Stimulated activated CD4-positive, alpha-beta T cell treated with anti-CD3 and anti-CD28 coated beads, Interleukin-4, amount 100 ng/mL, for 48 hours (primary cell): Measurements from ENCODE around the gene NPHP4.

ENCODE experiments used
- DNase-seq, 2 donors: peaks; one replicate each; pipeline ENCODE4 v3.0.0-alpha.2; 2020; ENCODE audit warnings: low read depth in 2 of 2

The NPHP4 gene

DNA sequence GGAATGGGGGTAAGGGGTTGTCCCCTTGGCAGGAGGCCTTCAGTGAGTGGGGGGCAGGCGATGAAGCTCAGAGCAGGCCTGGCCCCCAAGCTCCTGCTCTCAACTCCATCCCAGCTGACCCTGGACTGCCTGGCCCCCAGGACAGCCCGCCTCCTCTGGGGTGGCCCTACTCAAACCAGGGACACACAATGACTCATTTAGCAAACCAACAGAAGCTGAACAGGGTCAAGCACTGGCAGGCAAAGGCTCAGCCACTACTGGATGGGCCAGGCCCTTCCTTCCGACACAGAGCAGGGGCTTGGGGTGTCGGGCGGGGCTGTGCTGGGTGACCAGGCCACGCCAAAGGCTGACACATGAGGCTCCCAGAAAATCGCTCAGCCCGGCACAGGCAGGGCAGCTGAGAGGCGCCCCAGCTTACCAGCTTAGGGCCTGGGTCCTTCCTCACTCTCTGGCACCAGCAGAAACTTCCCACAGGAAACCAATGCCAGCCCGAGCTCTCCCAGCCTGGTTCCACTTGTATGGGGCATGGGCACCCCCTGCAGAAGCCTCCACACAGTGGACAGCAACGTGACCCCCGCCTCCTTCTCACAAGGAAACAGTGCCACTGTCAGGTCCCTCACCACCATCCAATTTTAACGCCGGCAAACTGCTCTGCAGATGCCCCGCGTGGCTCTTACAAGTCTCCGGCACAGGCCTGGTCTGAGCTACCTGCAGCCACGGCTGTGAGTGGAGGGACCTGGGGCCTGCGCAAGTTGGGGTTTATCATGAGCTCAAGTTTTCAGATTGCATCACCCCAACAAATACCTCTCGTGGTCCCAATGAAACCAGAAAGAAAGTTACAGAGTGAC is 114.3 kb downstream of the NPHP4 start:
- no peak for DNase-seq

DNA sequence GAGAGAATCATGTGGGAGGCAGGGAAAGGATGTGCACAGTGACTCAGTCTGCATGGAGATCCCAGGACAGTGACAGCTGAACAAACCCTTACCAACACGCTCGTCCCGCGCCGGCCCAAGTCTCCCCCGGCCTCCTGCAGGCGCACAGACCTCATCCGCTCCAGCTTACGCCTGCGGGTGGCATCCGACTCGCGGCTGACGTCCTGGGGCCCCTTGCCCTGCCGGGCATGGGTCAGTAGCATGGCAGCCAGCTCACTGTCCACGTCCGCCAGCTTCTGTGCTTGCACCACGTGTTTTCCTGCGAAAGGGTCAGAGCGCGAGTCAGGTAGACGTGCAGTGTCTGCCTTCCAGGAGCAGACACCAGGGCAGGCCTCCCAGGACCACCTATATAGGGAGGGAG is 115.2 kb downstream of the NPHP4 start:
- no peak for DNase-seq

DNA sequence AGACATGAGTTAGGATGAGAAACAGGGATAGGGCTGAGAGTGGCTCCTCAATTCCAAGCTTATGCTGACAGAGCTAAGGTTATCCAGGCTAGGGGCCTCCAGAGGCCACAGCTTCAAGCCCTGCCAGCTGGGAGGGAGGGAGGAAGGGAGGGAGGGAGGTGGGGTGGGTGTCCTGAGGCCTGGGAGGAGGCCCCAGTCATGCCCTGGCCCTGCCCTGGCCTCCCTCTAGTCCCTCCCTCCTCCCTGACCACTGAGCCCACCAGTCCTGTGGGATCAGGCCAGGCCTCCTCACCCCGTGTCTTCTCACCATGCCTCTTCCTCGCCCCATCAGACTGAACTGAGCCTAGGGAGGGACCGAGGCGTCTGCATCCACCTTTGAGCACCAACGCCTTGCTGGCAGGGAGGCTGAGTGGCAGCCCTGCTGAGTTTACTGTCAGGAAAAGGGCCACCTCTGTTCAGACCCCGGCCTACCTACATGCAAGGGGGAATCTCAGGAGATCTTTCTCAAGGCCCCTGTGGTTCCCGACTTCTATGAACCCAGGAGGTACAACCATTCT is 116.1 kb downstream of the NPHP4 start:
- DNase-seq = no peak

DNA sequence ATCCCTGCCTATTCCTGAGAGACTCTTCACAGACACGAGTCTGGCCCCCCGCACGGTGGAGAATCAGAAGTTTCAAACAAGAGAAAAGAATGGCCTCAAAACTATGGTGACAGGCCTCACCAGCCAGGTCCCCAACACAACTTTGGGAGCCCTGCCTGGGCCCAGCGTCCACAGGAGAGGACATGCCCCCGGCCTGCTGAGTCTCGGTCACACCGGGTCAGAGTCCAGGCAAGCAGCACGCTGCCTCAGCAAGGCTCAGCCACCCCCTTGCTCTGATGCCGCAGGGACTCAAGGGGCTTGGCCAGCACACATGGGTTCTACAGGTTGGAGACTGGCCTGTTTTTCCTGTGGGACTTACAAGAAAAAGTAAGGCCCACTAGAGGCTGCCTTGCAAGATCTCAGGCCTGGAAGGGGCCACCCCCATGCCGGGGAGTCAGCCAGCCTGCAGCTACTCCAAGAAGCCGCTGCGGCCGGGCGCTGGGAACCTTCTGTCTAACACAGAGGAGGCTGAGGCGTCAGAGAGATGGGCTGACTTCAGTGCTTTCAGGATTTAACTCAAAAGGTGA is 116.8 kb downstream of the NPHP4 start:
- DNase-seq = no peak

DNA sequence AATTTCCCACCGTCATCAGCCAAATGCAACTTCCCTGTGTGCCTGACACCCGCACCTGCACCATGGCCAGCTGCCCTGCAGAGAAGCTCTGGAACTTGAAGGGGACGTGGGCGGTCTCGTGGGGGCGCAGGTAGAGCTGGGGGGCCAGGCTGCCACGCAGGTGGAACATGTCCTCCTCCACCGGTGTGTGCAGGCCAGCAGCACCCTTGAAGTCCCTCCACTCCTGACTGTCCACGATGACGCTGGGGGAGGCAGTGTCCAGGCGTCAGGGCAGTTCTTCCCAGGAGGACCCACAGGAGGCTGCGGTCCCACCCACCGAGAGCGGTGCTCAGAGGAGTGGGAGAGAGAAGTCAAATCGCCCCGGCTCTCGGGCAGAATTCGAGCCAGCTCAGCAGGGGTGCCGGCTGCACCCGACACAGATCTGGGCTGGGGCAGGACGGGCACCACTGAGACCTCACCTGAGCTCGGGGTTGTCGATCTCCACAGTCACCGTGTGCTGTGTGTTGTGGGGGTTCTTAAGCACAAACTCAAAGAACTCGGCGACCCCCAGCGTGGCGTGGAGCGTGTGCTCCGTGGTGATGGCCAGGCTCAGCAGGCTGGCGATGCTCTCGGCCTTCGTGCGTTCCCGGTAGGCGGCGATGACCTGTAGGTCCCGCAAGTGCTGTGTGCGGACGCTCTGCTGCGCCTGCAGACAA is 117.7 kb downstream of the NPHP4 start:
- no peak for DNase-seq

DNA sequence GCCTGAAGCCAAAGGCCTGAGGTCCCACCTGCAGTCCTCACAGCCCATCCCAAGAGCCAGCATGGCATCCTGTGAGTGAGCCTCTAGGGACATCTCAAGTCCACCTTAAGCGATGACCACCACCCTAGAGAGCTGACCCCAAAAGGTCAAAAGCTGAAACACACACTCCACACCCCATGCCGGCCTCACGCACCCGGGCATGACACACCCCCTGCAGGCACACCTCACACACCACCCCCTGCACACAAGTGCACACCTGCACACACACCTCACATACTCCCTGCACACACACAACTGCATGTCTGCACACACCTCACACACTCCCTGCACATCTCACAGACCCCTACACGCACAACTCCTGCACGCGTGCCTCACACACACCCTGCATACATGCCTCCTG is 118.7 kb downstream of the NPHP4 start:
- DNase-seq = no peak

DNA sequence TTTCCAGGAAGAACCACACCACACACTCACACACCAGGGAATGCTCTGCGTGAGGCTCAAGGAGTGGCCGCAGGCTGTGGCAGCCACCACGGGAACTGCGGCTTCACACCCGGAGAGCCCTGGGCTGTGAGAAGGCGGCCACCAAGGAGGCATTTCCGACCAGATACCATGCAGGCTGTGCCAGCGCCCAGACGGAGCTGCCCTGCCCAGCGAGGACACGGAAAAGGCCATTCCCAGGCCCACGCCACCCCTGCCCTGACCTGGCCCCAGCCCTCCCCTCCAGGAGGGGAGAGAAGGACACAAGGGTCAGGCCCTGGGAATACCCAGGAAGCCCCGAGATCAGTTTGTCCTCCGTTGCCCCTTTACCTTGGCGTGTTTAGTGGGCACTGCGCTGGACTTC is 119.3 kb downstream of the NPHP4 start:
- DNase-seq = no peak

DNA sequence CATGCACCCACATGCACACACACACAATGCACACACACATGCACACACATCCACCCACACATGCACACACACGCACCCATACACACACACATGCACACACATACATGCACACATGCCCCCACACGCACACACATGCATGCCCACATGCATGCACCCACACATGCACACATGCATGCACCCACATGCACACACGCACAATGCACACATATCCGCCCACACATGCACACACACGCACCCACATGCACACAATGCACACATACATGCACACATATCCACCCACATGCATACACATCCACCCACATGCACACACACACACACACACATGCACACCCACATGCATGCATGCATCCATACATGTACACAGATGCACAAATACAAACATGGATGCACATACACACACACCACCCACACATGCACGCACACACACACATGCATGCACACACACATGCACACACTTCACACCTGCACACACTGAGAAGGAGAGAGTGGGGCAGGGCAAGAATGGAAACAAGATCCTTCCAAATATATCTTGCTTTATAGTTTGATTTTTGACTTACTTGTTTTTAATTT is 123.2 kb downstream of the NPHP4 start:
- DNase-seq = no peak

DNA sequence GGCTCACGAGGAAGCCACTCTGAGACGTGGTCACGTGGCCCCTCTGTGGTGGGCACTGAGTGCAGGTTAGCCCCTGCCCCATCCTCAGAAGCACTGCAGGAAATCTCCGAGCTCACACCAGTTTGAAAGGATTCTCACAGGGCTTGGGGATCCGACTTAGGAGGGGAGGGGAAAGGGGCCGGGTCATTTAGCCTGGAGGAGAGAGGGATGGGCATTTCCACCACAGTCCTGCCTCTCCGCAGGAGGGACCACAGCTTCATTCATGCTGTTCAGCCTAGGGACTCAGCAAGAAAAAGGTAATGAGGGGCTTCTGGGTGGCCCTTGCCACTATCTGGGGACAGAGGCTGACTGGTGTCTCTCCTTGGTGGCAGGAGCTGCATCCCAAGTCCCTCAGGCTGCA is 126.5 kb downstream of the NPHP4 start:
- DNase-seq = no peak

DNA sequence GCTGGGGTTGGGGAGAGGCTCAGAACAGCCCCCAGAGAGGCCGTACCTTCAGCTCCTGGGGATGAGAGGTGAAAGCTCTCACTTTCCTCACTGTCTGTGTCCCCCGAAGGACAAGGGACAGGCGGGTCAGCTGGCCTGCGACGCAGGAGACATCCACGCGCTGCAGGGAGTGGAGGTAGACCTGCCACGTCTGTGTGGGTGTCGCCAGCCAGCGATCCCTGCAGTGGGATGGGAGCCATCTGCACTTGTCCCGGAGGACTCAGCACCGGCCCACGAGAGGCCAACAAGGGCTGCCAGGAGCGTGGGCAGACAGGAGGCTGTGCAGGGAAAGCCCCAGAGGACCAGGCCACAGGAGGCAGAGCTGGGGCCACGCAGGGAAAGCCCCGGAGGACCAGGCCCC is 127.2 kb downstream of the NPHP4 start:
- no peak for DNase-seq

DNA sequence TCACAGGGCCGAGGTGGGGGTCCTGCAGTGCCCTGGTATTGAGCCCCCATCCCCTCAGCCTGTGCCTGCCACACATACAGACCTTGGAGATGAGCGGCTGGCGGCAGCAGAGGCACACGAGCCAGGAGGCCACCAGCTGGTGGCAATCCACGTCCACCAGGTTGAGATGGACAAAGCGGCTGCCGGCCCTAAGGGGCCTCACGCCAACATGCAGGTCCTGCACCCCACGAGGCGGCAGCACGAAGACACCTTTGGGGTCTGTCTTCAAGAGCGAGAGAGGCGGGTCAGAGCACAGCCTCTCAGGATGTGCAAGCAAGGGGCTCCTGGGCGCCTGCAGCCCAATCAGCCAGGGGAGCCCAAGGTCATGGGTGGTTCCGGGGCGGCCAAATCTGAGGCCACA is 128.0 kb downstream of the NPHP4 start:
- DNase-seq = no peak

DNA sequence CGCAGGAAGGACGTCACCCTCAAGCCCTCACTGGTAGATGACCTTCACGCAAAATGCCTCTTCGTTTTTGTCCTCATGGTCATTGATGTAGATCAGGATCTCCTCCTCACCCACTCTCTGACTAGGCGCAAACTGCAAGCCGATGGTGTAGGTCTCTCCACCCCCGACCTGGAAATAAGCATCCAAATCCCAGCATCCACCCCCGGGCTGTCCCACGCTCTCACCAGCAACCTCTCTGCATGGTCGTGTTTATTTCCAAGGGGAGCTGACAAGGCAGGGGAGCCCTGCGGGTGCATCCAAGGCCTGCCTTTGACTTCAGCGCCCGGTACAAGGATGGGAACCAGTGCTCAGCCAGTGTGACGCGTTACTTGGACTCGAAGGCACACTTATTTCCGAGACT is 129.0 kb downstream of the NPHP4 start:
- DNase-seq = no peak

DNA sequence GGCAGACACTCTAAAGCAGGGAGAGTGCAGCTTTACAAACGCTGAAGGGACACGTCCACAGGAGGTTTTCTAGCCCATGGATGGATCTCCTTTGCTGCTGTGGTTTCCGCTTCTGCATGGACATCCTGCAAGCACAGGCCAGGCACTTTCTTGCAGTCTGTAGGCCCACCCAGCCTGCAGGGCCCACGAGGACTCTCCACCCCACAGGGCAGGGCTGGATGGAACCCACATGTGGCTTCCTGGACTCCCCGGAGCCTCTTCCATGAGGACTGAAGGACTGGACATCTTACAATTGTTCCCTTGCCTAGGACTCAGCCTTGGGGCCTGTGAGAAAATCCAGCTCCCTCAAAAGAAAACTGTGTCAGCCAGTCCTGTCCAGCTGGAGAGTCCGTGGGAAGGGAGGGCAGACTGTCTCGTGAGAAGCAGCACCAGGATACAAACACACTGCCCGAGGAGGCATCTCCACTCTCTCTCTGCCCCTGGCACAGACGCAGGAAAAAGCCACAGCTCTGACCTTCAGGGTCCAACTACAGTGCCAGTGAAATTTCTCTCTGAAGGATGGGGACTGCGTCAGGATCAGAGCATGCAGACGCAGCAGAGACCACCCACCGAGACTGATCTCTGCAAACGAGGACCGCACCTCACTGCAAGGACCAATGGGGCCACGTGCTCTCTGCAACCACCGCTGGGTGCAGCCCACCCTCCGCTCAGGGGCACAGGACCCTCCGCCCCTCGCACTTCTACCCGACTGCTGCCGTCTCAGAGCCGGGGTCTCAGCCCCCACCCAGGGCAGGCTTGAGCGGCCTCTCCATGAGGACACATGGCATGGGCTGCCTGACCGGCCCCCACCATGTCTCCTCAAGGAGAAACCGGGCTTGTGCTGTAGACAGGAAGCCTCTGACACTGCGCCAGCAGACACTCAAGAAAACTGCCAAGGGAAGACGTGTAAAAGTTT is 130.1 kb downstream of the NPHP4 start:
- DNase-seq = no peak

DNA sequence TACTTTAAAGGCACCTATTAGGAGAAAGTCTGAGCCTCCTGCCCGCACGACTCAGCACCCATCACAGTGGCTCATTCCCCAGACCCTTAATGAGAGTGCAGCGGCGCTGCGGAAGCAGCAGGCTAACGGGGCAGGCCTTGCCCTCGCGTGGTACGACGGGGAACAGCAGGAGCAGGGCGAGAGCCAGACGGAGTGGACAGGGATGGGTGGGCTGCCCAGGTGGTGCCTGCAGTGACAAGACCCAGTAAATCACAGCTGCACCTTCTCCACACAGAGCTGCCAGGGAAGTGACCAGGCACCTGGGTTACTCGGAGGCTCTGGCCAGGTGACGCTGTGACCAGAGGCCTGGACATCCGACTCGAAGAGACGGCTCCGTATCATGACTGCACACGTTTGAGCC is 131.9 kb downstream of the NPHP4 start:
- DNase-seq = no peak

DNA sequence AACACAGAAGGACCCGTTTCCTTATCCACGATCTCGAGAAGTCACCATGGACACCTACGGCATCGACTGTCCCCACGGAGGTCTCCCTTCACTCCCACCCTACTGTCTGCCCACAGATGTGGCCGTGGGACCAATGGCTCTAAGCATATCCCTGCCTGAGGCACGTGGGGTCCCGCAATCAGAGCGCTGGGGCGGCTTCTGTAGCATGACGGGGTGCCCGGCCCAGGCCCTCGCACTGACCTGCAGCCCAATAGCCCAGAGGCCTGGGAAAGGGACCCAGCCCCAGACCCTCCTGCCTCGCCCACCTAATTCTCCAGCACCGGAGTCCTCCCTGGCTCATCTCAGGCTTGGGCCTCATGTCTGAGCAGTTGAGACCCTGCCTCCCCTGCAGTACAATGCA is 132.5 kb downstream of the NPHP4 start:
- no peak for DNase-seq

DNA sequence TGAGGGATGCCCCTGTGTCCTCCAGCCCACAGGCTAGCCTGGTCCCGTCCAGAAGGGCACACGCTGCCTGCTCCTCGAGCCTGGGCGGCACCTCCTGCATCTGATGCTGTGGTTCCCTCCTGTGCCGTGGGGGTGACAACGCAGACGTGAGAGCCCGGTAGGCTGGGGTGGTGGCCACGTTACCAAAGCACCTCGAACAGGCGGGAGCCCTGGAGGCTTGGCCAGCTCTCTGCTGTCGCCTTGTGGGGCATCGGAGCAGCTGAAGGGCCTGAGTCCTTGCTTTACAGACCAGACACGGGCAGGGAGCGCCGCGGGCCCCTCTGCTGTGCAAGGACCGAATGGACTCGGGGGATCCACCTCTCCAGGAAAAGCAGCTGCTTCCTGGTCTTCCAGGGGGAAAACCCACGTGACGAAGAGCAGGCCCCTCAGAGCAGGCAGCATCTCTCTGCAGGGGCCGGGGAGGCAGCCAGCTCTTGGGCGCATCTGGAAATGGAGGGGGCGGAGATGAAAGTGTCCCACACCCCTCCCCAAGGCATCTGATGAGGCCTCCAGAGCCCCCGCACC is 133.3 kb downstream of the NPHP4 start:
- DNase-seq = no peak

DNA sequence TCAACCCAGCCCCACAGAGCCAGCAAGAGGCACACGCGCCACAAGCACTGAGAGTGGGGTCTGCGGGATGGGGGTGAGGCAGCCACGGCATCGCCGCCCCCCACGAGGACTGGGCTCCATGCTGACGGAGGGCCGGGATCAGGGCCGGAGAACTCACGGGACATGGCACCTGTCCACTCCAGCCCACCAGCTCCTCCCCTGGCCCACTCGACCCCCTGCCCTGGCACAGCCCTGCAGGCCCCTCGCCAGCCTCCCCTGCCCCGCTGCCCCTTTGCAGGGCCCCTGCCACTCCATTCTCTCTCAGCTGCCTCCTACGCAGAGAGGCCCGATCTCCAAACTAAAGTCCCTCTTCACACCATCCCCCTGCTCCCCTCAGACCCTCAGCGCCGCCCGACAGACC is 134.0 kb downstream of the NPHP4 start:
- DNase-seq = no peak

DNA sequence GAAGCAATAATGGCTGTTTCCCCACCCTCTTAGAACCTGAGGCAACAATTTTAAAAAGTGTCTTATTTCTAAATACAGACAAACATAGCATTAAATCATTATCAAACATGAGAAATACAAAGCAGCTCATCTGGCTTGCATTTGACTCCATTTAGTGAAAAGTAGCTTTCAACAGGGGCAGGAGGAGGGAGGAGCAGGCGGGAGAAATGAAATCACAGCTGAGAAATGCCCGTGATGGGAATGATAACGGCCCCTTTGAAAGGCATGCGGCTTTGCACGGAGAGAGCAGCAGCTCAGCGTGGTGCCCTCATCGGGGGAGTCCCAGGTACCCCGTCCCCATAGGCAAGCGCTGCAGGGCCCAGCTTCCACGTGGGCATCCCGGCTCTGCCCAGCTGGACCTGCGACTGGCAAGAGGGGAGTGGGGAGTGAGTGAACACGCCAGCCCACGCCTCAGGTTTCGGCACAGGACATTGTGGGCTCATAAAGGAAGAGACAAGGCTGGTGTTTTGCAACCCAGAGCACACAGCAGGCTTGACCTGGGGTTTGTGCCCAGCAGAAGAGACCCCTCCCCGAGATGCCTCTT is 134.6 kb downstream of the NPHP4 start:
- no peak for DNase-seq

DNA sequence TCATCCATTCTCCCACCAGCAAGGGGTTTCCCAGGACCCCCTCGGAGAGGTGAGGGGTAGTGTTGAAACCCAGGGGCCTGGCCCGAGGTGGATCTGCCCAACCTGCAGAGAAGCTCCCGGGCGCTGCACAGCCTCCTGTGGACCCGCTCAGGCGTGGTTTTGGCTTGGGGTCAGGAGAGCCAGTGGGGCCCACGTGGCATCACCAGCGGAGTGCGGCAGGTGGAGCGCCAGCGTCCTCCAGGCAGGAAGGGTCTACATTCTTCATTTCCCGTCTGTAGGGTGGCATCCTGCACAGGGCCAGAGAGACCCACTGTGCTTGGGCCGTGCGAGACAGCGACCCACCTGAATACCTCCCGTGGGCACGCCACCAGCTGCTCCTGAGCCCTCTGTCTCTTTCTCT is 135.2 kb downstream of the NPHP4 start:
- no peak for DNase-seq

DNA sequence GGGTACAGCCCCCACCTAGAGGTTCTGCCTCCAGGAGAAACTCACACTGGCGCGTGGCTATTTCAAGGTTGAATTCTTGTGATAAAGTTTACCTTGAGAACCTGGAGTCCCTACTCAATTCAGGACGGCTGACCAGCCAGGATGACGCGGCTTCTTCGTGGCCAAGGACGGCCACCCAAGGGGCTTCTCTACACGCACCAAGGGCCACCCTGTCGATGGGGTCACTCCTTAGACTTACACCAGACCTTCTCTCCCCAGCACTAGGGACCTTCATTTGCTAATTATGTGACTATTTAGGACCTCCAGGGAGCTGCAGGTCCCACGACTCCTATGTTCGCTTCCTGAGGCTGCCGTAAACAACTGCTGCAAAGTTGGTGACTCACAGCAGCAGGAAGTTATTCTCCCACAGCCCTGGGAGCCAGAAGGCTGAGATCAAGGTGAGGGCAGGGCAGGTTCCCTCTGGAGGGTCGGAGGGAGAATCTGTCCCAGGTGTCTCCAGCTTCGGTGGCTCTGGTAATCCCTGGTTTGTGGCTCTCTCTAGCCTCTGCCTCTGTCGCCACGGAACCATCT is 135.9 kb downstream of the NPHP4 start:
- no peak for DNase-seq
